ENCODE measurements around the gene CDC23.

CDC23 gene

GRCh38 chr5:138192826-138193225, 20.3 kb downstream of the CDC23 start:
- no peaks in the 10 kb centered on the region for H3K79me2 ChIP-seq (ENCODE audit: low read length)
- H3K27ac ChIP-seq (ENCODE audit: low read length), result no peak overlapping the region
- H3K9ac ChIP-seq (ENCODE audit: low read length), result no peak overlapping the region
- H3K4me1 ChIP-seq (ENCODE audit: low read length), result peaks cover 6% of the 10 kb centered on the region; the same call in 1 of the 2 replicates
- H4K20me1 ChIP-seq (ENCODE audit: insufficient read depth, low read length), result no peaks in the 10 kb centered on the region
- no peak overlapping the region for H3K4me3 ChIP-seq (ENCODE audit: low read length)
- H2AFZ ChIP-seq (ENCODE audit: low read depth, low read length), result no peak overlapping the region
- H3K36me3 ChIP-seq (replicated peaks; ENCODE audit: low read depth, low read length), result peaks cover 29% of the 10 kb centered on the region
- no peaks in the 10 kb centered on the region for H3K27me3 ChIP-seq (ENCODE audit: low read depth, low read length)
- TF ChIP-seq EZH2phosphoT487 (IDR thresholded peaks at IDR 0.05; ENCODE audit: low read depth) (no peak), CTCF (IDR thresholded peaks at IDR 0.05; ENCODE audit: low read depth, low read length) (no peak)
- no peak overlapping the region for H3K4me2 ChIP-seq (ENCODE audit: low read length)
- no peaks in the 10 kb centered on the region for H3K9me3 ChIP-seq (ENCODE audit: insufficient read depth, low read length)

- Histone ChIP-seq H3K27me3 (ENCODE audit: low read depth, low read length) (no peaks in the 10 kb centered on the region), H3K4me1 (ENCODE audit: low read length) (peaks cover 12% of the 10 kb centered on the region), H3K4me2 (ENCODE audit: low read length) (no peak overlapping the region), H3K9me3 (ENCODE audit: insufficient read depth, low read length) (no peaks in the 10 kb centered on the region), H3K4me3 (ENCODE audit: low read length) (no peak overlapping the region), H3K79me2 (ENCODE audit: low read length) (no peaks in the 10 kb centered on the region), H2AFZ (ENCODE audit: low read depth, low read length) (no peak overlapping the region), H3K27ac (ENCODE audit: low read length) (no peak overlapping the region), H3K36me3 (replicated peaks; ENCODE audit: low read depth, low read length) (peaks cover 59% of the 10 kb centered on the region), H3K9ac (ENCODE audit: low read length) (no peak overlapping the region), H4K20me1 (ENCODE audit: insufficient read depth, low read length) (no peaks in the 10 kb centered on the region)
- no peak for TF ChIP-seq EZH2phosphoT487 (IDR thresholded peaks at IDR 0.05; ENCODE audit: low read depth)
- no peak for TF ChIP-seq CTCF (IDR thresholded peaks at IDR 0.05; ENCODE audit: low read depth, low read length)
Observed at GRCh38 chr5:138188626-138189025, 24.5 kb downstream of the CDC23 start.

- Histone ChIP-seq H3K27me3 (ENCODE audit: low read depth, low read length) (no peaks in the 10 kb centered on the region), H3K36me3 (replicated peaks; ENCODE audit: low read depth, low read length) (peaks cover 78% of the 10 kb centered on the region), H3K9ac (ENCODE audit: low read length) (no peak overlapping the region), H3K4me3 (ENCODE audit: low read length) (no peak overlapping the region), H3K27ac (ENCODE audit: low read length) (peak overlapping the region; percentile 40), H4K20me1 (ENCODE audit: insufficient read depth, low read length) (no peaks in the 10 kb centered on the region), H3K9me3 (ENCODE audit: insufficient read depth, low read length) (no peaks in the 10 kb centered on the region), H3K4me2 (ENCODE audit: low read length) (no peak overlapping the region), H3K79me2 (ENCODE audit: low read length) (peaks cover 5% of the 10 kb centered on the region), H2AFZ (ENCODE audit: low read depth, low read length) (no peak overlapping the region), H3K4me1 (ENCODE audit: low read length) (peaks cover 12% of the 10 kb centered on the region)
- TF ChIP-seq CTCF (IDR thresholded peaks at IDR 0.05; ENCODE audit: low read depth, low read length) (no peak), EZH2phosphoT487 (IDR thresholded peaks at IDR 0.05; ENCODE audit: low read depth) (no peak)
Observed at GRCh38 chr5:138186002-138186447, 27.1 kb downstream of the CDC23 start.

- H3K4me3 ChIP-seq (ENCODE audit: low read length), result no peak overlapping the region
- no peak overlapping the region for H3K4me2 ChIP-seq (ENCODE audit: low read length)
- H3K27ac ChIP-seq (ENCODE audit: low read length), result no peak overlapping the region
- H4K20me1 ChIP-seq (ENCODE audit: insufficient read depth, low read length), result no peaks in the 10 kb centered on the region
- no peak overlapping the region for H3K9ac ChIP-seq (ENCODE audit: low read length)
- H3K27me3 ChIP-seq (ENCODE audit: low read depth, low read length), result no peaks in the 10 kb centered on the region
- H3K4me1 ChIP-seq (ENCODE audit: low read length), result peaks cover 12% of the 10 kb centered on the region
- H3K79me2 ChIP-seq (ENCODE audit: low read length), result peaks cover 32% of the 10 kb centered on the region
- H3K36me3 ChIP-seq (replicated peaks; ENCODE audit: low read depth, low read length), result peaks cover 63% of the 10 kb centered on the region
- H2AFZ ChIP-seq (ENCODE audit: low read depth, low read length), result no peak overlapping the region
- no peaks in the 10 kb centered on the region for H3K9me3 ChIP-seq (ENCODE audit: insufficient read depth, low read length)
- TF ChIP-seq EZH2phosphoT487 (IDR thresholded peaks at IDR 0.05; ENCODE audit: low read depth), result no peak
- TF ChIP-seq CTCF (IDR thresholded peaks at IDR 0.05; ENCODE audit: low read depth, low read length), result no peak
Observed at GRCh38 chr5:138182808-138183207, 30.3 kb downstream of the CDC23 start.
